Measurements from ENCODE around the gene SCAMP5.

DNA sequence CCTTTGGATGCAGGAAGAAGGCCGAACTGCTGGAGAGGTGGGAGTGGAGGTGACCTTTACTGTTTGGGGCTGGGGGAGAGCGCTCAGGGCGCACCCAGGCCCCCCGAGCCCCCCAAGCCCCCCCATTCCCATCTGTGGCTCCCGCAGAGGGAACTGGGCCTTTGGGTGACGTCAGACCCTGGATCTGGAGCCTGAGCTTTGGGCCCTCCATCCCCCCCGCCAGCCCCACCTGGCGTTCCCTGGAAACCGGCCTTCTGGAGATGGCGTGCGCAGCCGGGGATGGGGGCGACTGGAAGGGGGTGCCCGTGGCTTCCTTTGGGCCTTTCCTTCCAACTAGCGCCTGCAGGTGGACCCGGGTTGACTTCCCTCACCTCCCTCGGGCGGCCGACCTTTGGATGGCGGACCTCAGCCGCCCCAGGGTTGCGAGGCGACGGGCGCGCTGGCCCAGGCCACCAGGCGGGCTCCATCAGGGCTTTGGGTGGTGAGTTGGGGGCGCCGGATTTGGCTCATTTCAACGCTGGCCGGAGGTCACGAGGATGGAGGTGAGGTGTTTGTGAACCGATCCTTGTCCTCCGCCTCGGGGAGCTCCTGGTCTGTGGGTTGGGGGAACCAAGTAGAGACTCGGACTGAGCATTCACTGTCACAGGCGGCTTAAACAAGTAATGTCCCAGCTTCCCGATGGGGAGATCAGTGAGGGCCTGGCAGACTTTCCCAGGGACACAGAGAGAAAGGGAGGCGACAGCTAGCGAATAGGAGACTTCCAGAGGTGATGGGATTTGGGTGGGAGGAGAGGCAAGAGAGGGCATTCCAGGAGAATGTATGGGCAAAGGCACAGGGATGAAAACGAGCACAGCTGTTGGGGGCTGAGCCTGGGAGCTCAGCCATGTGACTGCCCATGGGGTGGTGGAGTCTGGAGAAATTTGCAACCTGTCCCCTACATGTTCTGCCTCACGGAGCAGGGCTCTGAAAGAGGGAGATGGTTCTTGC is 709 bp downstream of the SCAMP5 start:
- TF ChIP-seq POLR2A (IDR thresholded peaks at IDR 0.05; ENCODE audit: low read length), result no peak
- TF ChIP-seq GATA1 (IDR thresholded peaks at IDR 0.05; ENCODE audit: low read depth, low read length), result no peak

All from erythroblast (primary cell).